ENCODE data around the gene PTF1A.

DNA sequence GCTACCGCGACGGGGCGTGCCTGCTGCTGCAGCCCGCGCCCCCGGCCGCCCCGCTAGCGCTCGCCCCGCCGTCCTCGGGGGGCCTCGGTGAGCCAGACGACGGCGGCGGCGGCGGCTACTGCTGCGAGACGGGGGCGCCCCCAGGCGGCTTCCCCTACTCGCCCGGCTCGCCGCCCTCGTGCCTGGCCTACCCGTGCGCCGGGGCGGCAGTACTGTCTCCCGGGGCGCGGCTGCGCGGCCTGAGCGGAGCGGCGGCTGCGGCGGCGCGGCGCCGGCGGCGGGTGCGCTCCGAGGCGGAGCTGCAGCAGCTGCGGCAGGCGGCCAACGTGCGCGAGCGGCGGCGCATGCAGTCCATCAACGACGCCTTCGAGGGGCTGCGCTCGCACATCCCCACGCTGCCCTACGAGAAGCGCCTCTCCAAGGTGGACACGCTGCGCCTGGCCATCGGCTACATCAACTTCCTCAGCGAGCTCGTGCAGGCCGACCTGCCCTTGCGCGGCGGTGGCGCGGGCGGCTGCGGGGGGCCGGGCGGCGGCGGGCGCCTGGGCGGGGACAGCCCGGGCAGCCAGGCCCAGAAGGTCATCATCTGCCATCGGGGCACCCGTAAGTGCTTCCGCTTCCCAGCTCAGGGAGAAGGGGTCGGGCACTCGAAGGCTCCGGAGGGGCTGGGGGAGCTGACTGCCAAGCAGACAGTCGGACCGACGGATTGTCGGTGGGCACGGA is 761 bp downstream of the PTF1A start:
- no peak for TF ChIP-seq ELF1 (IDR thresholded peaks at IDR 0.05)
- TF ChIP-seq, protein P1, sequence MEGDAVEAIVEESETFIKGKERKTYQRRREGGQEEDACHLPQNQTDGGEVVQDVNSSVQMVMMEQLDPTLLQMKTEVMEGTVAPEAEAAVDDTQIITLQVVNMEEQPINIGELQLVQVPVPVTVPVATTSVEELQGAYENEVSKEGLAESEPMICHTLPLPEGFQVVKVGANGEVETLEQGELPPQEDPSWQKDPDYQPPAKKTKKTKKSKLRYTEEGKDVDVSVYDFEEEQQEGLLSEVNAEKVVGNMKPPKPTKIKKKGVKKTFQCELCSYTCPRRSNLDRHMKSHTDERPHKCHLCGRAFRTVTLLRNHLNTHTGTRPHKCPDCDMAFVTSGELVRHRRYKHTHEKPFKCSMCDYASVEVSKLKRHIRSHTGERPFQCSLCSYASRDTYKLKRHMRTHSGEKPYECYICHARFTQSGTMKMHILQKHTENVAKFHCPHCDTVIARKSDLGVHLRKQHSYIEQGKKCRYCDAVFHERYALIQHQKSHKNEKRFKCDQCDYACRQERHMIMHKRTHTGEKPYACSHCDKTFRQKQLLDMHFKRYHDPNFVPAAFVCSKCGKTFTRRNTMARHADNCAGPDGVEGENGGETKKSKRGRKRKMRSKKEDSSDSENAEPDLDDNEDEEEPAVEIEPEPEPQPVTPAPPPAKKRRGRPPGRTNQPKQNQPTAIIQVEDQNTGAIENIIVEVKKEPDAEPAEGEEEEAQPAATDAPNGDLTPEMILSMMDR (IDR thresholded peaks at IDR 0.05) = no peak
- TF ChIP-seq TAF1 (IDR thresholded peaks at IDR 0.05; ENCODE audit: borderline replicate concordance, low read depth, low read length) = no peak
- TF ChIP-seq GABPA (IDR thresholded peaks at IDR 0.05; ENCODE audit: low read depth) = no peak
- TF ChIP-seq IRF3 (IDR thresholded peaks at IDR 0.05; ENCODE audit: low read depth, low read length) = no peak
- no peak for TF ChIP-seq SMC3 (IDR thresholded peaks at IDR 0.05; ENCODE audit: low read depth, low read length)
- TF ChIP-seq REST (IDR thresholded peaks at IDR 0.05; ENCODE audit: low read depth, low read length) = no peak
- no peak for TF ChIP-seq TEAD4 (IDR thresholded peaks at IDR 0.05; ENCODE audit: borderline replicate concordance, insufficient read depth)
- no peak for TF ChIP-seq YY1 (IDR thresholded peaks at IDR 0.05; ENCODE audit: low read depth)
- no peak for TF ChIP-seq NFIC (IDR thresholded peaks at IDR 0.05; ENCODE audit: borderline replicate concordance)
- TF ChIP-seq RFX5 (IDR thresholded peaks at IDR 0.05; ENCODE audit: low read length) = no peak
- TF ChIP-seq, protein P2, sequence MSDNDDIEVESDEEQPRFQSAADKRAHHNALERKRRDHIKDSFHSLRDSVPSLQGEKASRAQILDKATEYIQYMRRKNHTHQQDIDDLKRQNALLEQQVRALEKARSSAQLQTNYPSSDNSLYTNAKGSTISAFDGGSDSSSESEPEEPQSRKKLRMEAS (IDR thresholded peaks at IDR 0.05; ENCODE audit: low read depth) = no peak
- no peak for TF ChIP-seq USF1 (IDR thresholded peaks at IDR 0.05; ENCODE audit: borderline replicate concordance, low read depth)
- TF ChIP-seq RAD21 (IDR thresholded peaks at IDR 0.05; ENCODE audit: low read length) = no peak
